Measurements from ENCODE around the gene CSF3. TPM values are rescaled to one million over a fixed set of nuclear protein-coding genes. Genes with fewer than 3 reads are reported as not detected.

The CSF3 gene
- total and polyA plus RNA-seq, 2 of the 4 experiments (the other 2 are of a cell fraction) = not detected

DNA sequence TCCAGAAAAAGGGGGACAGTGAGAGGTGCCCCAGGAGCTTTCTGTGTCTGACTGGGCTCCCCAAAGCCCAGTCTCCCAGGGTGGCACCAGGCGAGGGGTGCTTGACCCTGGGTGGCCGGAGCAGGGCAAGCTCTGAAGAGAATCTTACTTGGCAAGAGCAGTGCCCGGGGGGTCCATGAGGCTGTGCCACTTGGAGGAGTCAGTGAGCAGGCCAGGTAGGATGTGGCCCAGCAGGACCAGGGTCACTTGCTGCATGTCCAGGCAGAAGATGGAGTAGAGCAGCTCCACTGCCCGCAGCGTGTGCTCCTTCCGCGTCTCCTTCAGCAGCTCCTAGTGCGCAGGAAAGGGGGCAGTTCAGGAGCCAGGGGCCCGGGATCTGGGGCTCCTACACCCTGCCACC lies 7.3 kb downstream of the CSF3 start:
- BruUV-seq (replicated peaks) = no TSS peak

More for the DNA sequence above, 7.3 kb downstream of the CSF3 start:
- Histone ChIP-seq H3K9ac (ENCODE audit: low read depth, low read length) (no peak overlapping the region), H2AFZ (replicated peaks; ENCODE audit: low read length, poor library complexity) (no peak overlapping the region), H3K27ac (ENCODE audit: insufficient read depth, low read length) (no peak overlapping the region), H2AK5ac (ENCODE audit: low read depth, low read length) (no peak overlapping the region), H3K27me3 (ENCODE audit: control insufficient read depth, insufficient read depth, low read length) (no peaks in the 10 kb centered on the region), H2BK15ac (ENCODE audit: low read depth, low read length) (no peak overlapping the region), H3K4me1 (ENCODE audit: control insufficient read depth, insufficient read depth, low read length) (peaks cover 36% of the 10 kb centered on the region), H3K4me3 (ENCODE audit: insufficient read depth, low read depth, low read length) (no peak overlapping the region), H2BK120ac (ENCODE audit: low read depth, low read length) (no peak overlapping the region), H2AK9ac (replicated peaks; ENCODE audit: low read depth, low read length, poor library complexity) (no peak overlapping the region), H3K36me3 (ENCODE audit: control insufficient read depth, insufficient read depth, low read length) (peaks cover 36% of the 10 kb centered on the region), H3K14ac (replicated peaks; ENCODE audit: low read depth, low read length) (no peak overlapping the region), H3K56ac (ENCODE audit: extremely low read depth, insufficient read depth, low read length) (no peak overlapping the region), H4K91ac (ENCODE audit: insufficient read depth, low read depth, low read length) (no peak overlapping the region), H2BK20ac (ENCODE audit: low read depth, low read length) (no peak overlapping the region), H3K9me1 (ENCODE audit: insufficient read depth, low read length) (peaks cover 2% of the 10 kb centered on the region; the same call in 1 of the 2 replicates), H2BK5ac (ENCODE audit: low read depth, low read length, poor library complexity, severe bottlenecking) (no peak overlapping the region), H3K79me1 (ENCODE audit: low read depth in 1 of 2, low read length in 2 of 2) (0 out of 4 replicates have a peak, but pooled peaks cover 0 to 6% of the 10 kb centered on the region in 2 experiments), H3K4ac (ENCODE audit: low read depth, low read length) (no peak overlapping the region), H3K18ac (ENCODE audit: low read depth, low read length) (no peak overlapping the region), H3K9me3 (ENCODE audit: control insufficient read depth, insufficient read depth, low read length) (no peaks in the 10 kb centered on the region), H3K4me2 (ENCODE audit: low read depth, low read length) (no peak overlapping the region), H4K5ac (ENCODE audit: low read depth, low read length) (no peak overlapping the region), H4K20me1 (ENCODE audit: insufficient read depth, low read length) (no peaks in the 10 kb centered on the region), H3K23ac (ENCODE audit: low read depth, low read length) (no peak overlapping the region), H4K8ac (ENCODE audit: low read depth in 2 of 2, low read length in 2 of 2) (no peak overlapping the region)
- dilution Hi-C loops (cut with HindIII; ENCODE audit: low sequenced_read_pairs, unreplicated experiment) (no loop called here), intact Hi-C loops (cut with micrococcal nuclease) (no loop called here), in situ Hi-C loops (cut with MboI; ENCODE audit: low sequenced_read_pairs) (loop anchor here (10.0 kb wide), 1 partner anchor 262 kb away; the partner anchor contains the start of gene CDC6)
- 96% methylated on average over 3 of the region's 9 CpGs; no CpG with 5 or more reads in 1 of the 2 experiments for WGBS, 2 experiments (ENCODE audit: extremely low coverage in 2 of 2, insufficient read length in 1 of 2)
- ChIA-PET POLR2A (ENCODE audit: unreplicated experiment) (no interaction called here), CTCF (interaction anchor here (0.6 to 1.5 kb wide), 3 partner anchors 9 to 182 kb away, joined by 3 to 5 read pairs (median 4); no protein-coding TSS in a partner anchor)
- DNase-seq (no peak), ATAC-seq (ENCODE audit: low read depth) (no peak)
- TF ChIP-seq POLR2A (IDR thresholded peaks at IDR 0.05; ENCODE audit: low read depth, low read length) (no peak), CEBPB (IDR thresholded peaks at IDR 0.05; ENCODE audit: low read depth, low read length) (no peak), MAFK (IDR thresholded peaks at IDR 0.05; ENCODE audit: low read depth, low read length) (no peak), MXI1 (IDR thresholded peaks at IDR 0.05; ENCODE audit: borderline replicate concordance, low read depth, low read length) (no peak), SMC3 (IDR thresholded peaks at IDR 0.05; ENCODE audit: low read depth, low read length) (no peak), RFX5 (IDR thresholded peaks at IDR 0.05; ENCODE audit: low read depth, low read length) (no peak), CHD1 (IDR thresholded peaks at IDR 0.05; ENCODE audit: low read depth, low read length) (no peak)
- TF ChIP-seq, protein P1, sequence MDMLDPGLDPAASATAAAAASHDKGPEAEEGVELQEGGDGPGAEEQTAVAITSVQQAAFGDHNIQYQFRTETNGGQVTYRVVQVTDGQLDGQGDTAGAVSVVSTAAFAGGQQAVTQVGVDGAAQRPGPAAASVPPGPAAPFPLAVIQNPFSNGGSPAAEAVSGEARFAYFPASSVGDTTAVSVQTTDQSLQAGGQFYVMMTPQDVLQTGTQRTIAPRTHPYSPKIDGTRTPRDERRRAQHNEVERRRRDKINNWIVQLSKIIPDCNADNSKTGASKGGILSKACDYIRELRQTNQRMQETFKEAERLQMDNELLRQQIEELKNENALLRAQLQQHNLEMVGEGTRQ (IDR thresholded peaks at IDR 0.05; ENCODE audit: low read depth, low read length) = no peak
- TF ChIP-seq, protein P2, sequence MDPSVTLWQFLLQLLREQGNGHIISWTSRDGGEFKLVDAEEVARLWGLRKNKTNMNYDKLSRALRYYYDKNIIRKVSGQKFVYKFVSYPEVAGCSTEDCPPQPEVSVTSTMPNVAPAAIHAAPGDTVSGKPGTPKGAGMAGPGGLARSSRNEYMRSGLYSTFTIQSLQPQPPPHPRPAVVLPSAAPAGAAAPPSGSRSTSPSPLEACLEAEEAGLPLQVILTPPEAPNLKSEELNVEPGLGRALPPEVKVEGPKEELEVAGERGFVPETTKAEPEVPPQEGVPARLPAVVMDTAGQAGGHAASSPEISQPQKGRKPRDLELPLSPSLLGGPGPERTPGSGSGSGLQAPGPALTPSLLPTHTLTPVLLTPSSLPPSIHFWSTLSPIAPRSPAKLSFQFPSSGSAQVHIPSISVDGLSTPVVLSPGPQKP (IDR thresholded peaks at IDR 0.05; ENCODE audit: borderline replicate concordance, low read depth, low read length) = no peak
- TF ChIP-seq, protein P3, sequence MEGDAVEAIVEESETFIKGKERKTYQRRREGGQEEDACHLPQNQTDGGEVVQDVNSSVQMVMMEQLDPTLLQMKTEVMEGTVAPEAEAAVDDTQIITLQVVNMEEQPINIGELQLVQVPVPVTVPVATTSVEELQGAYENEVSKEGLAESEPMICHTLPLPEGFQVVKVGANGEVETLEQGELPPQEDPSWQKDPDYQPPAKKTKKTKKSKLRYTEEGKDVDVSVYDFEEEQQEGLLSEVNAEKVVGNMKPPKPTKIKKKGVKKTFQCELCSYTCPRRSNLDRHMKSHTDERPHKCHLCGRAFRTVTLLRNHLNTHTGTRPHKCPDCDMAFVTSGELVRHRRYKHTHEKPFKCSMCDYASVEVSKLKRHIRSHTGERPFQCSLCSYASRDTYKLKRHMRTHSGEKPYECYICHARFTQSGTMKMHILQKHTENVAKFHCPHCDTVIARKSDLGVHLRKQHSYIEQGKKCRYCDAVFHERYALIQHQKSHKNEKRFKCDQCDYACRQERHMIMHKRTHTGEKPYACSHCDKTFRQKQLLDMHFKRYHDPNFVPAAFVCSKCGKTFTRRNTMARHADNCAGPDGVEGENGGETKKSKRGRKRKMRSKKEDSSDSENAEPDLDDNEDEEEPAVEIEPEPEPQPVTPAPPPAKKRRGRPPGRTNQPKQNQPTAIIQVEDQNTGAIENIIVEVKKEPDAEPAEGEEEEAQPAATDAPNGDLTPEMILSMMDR (conservative IDR thresholded peaks at IDR 0.05; ENCODE audit: low read depth, low read length) = no peak
